ENCODE results near the gene RTN3.

DNA sequence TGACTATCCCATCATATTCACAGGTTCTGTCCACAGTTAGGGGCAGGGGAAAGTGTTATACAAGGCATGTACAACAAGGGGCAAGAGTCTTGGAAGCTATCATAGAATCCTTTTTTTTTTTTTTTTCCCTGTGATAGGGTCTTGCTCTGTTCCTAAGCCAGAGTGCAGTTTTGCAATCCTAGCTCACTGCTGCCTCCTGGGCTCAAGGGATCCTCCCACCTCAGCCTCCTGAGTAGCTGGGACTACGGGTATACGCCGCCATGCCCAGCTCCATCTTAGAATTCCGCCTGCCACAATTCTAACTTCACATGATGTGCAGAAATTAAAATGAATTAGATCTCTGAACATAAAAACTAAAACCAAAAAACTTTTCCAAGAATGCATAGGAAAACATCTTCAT lies 55.6 kb downstream of the RTN3 start:
- TF ChIP-seq POLR2AphosphoS5 (IDR thresholded peaks at IDR 0.05) (no peak), CTCF (IDR thresholded peaks at IDR 0.05) (no peak), POLR2A (IDR thresholded peaks at IDR 0.05) (no peak)

Data from upper lobe of left lung (tissue), 4 donors.